Heart left ventricle (tissue), 16 donors: ENCODE data around the gene PCNX1. TPM values are rescaled to one million over a fixed set of nuclear protein-coding genes. Genes with fewer than 3 reads are reported as not detected.

Experiments used
- ATAC-seq, 4 donors: fragments of 200-7000 bp; cut with Tn5 transposase; one replicate each; pipeline ENCODE4 v1.9.1; 2020 to 2022; ENCODE audit warnings: moderate library complexity in 4 of 4, mild to moderate bottlenecking in 3 of 4, moderate number of reproducible peaks in 1 of 4
- DNase-seq, 5 donors: peaks; one replicate each; pipeline ENCODE4 v3.0.0-alpha.2; 2020
- H3K27ac ChIP-seq, 12 donors: fragments of 200-600 bp; sonication (generic) in 4 of 12; one replicate each; pipeline versions ENCODE4 v1.5.0 to v1.8.0; 2016 to 2022; ENCODE audit warnings: mild to moderate bottlenecking in 2 of 12
- H3K27me3 ChIP-seq, 9 donors: fragments of 200-600 bp; sonication (generic) in 2 of 9; one replicate each; pipeline versions ENCODE4 v1.5.1 to v1.8.0; 2016 to 2022; ENCODE audit warnings: mild to moderate bottlenecking in 3 of 9
- H3K36me3 ChIP-seq, 9 donors: fragments of 200-600 bp; sonication (generic) in 2 of 9; one replicate each; pipeline versions ENCODE4 v1.5.0 to v1.8.0; 2018 to 2022; ENCODE audit warnings: mild to moderate bottlenecking in 2 of 9
- H3K4me1 ChIP-seq, 12 donors: fragments of 200-600 bp; sonication (generic) in 4 of 12; one replicate each; pipeline versions ENCODE4 v1.5.0 to v1.8.0; 2016 to 2022; ENCODE audit warnings: mild to moderate bottlenecking in 3 of 12
- H3K4me3 ChIP-seq, 12 donors: fragments of 200-600 bp; sonication (generic) in 4 of 12; one replicate each; pipeline versions ENCODE4 v1.5.0 to v1.8.0; 2017 to 2022; ENCODE audit warnings: mild to moderate bottlenecking in 9 of 12, moderate library complexity in 4 of 12
- H3K9me3 ChIP-seq, 12 donors: fragments of 200-600 bp; sonication (generic) in 4 of 12; one replicate each; pipeline versions ENCODE4 v1.5.0 to v1.8.0; 2016 to 2022; ENCODE audit warnings: mild to moderate bottlenecking in 1 of 12
- CTCF ChIP-seq, 12 donors: fragments of 200-600 bp; sonication (generic) in 4 of 12; IDR thresholded peaks; one replicate each; pipeline versions ENCODE4 v1.5.0 to v1.8.0; 2018 to 2022; ENCODE audit warnings: antibody characterized with exemption in 12 of 12, mild to moderate bottlenecking in 5 of 12
- POLR2A ChIP-seq, 2 donors: fragments of 450-650 bp; IDR thresholded peaks; one replicate each; pipeline ENCODE4 v1.6.1; 2017; ENCODE audit warnings: antibody characterized with exemption in 2 of 2, mild to moderate bottlenecking in 2 of 2, moderate library complexity in 2 of 2
- WGBS, 4 donors: extraction: QIAGEN DNeasy Blood & Tissue Kit in 2 of 4; methylation state at CpG; one replicate each; pipeline versions ENCODE4 v1.1.5 to v1.1.7; 2013 to 2018; 5-methylcytosine and 5-hydroxymethylcytosine counted together
- intact Hi-C, 10 donors: fragments of 100-400 bp; cut with DNase I; formaldehyde crosslinking; loops; one replicate each; pipeline versions ENCODE4 v1.11.1 to v1.14.2; 2022
- polyA plus RNA-seq, 2 donors: library from polyadenylated mRNA; stranded (reverse); fragments of 200-250 nt; gene quantifications; one replicate each; pipeline ENCODE4 v1.2.3, GENCODE V29; 2013
- total RNA-seq, 9 donors: library from RNA; depleted of rRNA in 2 of 9; stranded (reverse); fragments of >200 nt in 2 of 9; fragmentation: NEBNext Ultra II Directional in 3 of 9; extraction: Animal tissue kit (Norgen Biotek cat#: 25700) in 3 of 9; gene quantifications; one replicate each; pipeline versions ENCODE4 v1.1.0 to v1.2.4, GENCODE V29; 2016 to 2023
- donor health status: ischemic (EF 13 %, LVEDD 7.1; RV severe dilation, severe dysfunction).
- donor health status: healthy with polysubstance abuse.
- donor health status: DM: no; HTN: yes; CAD: no.
- donor health status: DM: no; HTN: no; CAD: no.
- donor health status: ischemic (EF 25% LVEDD 6.9; RV normal size, moderate dysfunction).
- donor health status: ischemic (EF 25% LVEDD 5.7; RV mildly dilated, moderate dysfunction).
- donor health status: healthy.
- donor health status: DM: yes; HTN: yes; CAD: no.
- donor health status: ischemic (EF 35%, LVEDD 5.7; RV mildly dilated, moderate dysfunction).
- donor health status: nonischemic (EF 11% LVEDD 7.7; RV severe dilation, severe dysfunction).
- donor health status: DM: yes; HTN: yes; CAD: no.
- donor health status: PGD.
- donor health status: ischemic (EF 29% LVEDD 5.4; RV normal size, mild dysfunction).
- donor health status: nonischemic (EF 23%, LVEDD 6.1; RV moderate dilation, normal function).

PCNX1 gene
- total and polyA plus RNA-seq, 11 donors: 6.1 to 64.7 (median 52.7) TPM

GRCh38 chr14:70987041-70987440, 79.8 kb downstream of the PCNX1 start:
- Histone ChIP-seq H3K4me3 (no peak overlapping the region), H3K27ac (peak overlapping the region in 6 of 12 donors; percentile 13 to 53 (median 40)), H3K9me3 (no peaks in the 10 kb centered on the region), H3K4me1 (peaks cover 0 to 36% (median 8%) of the 10 kb centered on the region in 12 donors), H3K36me3 (peaks cover 0 to 15% (median 0%) of the 10 kb centered on the region in 9 donors), H3K27me3 (no peaks in the 10 kb centered on the region)
- TF ChIP-seq POLR2A (IDR thresholded peaks at IDR 0.05) (no peak), CTCF (IDR thresholded peaks at IDR 0.05) (no peak)
- DNase-seq (no peak), ATAC-seq (peak; percentile 65 to 96 (median 88))
- 45 to 58% (median 49%) methylated on average over 1 of the region's 1 CpG for WGBS, 4 donors
- intact Hi-C loops: no loop called here

GRCh38 chr14:70988452-70988851, 81.2 kb downstream of the PCNX1 start:
- Histone ChIP-seq H3K36me3 (peaks cover 0 to 19% (median 0%) of the 10 kb centered on the region in 9 donors), H3K4me1 (peaks cover 0 to 25% (median 6%) of the 10 kb centered on the region in 12 donors), H3K27me3 (no peaks in the 10 kb centered on the region), H3K4me3 (no peak overlapping the region), H3K9me3 (no peaks in the 10 kb centered on the region), H3K27ac (peak overlapping the region in 3 of 12 donors; percentile 40 to 53 (median 52))
- 88 to 91% (median 89%) methylated on average over 10 of the region's 10 CpGs for WGBS, 4 donors
- intact Hi-C loops: no loop called here
- DNase-seq (no peak), ATAC-seq (peak in 3 of 4 donors; percentile 25 to 57 (median 54))
- TF ChIP-seq CTCF (IDR thresholded peaks at IDR 0.05) (no peak), POLR2A (IDR thresholded peaks at IDR 0.05) (no peak)

GRCh38 chr14:70993931-70994330, 86.7 kb downstream of the PCNX1 start:
- TF ChIP-seq CTCF (IDR thresholded peaks at IDR 0.05) (no peak), POLR2A (IDR thresholded peaks at IDR 0.05) (no peak)
- DNase-seq (no peak), ATAC-seq (no peak)
- Histone ChIP-seq H3K4me3 (no peak overlapping the region), H3K36me3 (peaks cover 0 to 35% (median 12%) of the 10 kb centered on the region in 9 donors), H3K4me1 (peaks cover 0 to 22% (median 0%) of the 10 kb centered on the region in 12 donors), H3K27me3 (no peaks in the 10 kb centered on the region), H3K9me3 (no peaks in the 10 kb centered on the region), H3K27ac (no peak overlapping the region)
- intact Hi-C loops: no loop called here

GRCh38 chr14:70995211-70995610, 88.0 kb downstream of the PCNX1 start:
- intact Hi-C loops: no loop called here
- H3K36me3 ChIP-seq: peaks cover 0 to 35% (median 12%) of the 10 kb centered on the region in 9 donors

More at GRCh38 chr14:70995211-70995610, 88.0 kb downstream of the PCNX1 start:
- TF ChIP-seq POLR2A (IDR thresholded peaks at IDR 0.05) (no peak), CTCF (IDR thresholded peaks at IDR 0.05) (no peak)
- peaks cover 0 to 23% (median 0%) of the 10 kb centered on the region in 12 donors for H3K4me1 ChIP-seq
- H3K27me3 ChIP-seq: no peaks in the 10 kb centered on the region
- H3K4me3 ChIP-seq: no peak overlapping the region
- H3K9me3 ChIP-seq: no peaks in the 10 kb centered on the region
- 92 to 98% (median 94%) methylated on average over 1 of the region's 1 CpG for WGBS, 4 donors
- ATAC-seq: no peak
- H3K27ac ChIP-seq: no peak overlapping the region
- DNase-seq: no peak
